Stimulated activated CD8-positive, alpha-beta memory T cell treated with anti-CD3 and anti-CD28 coated beads, Interleukin-2, amount 100 ng/mL, for 1 hour (primary cell): ENCODE measurements around the gene RAI14.

ENCODE experiments used
- DNase-seq, 2 donors: peaks; one replicate each; pipeline ENCODE4 v3.0.0-alpha.2; 2020; ENCODE audit warnings: low read depth in 2 of 2

The RAI14 gene

GRCh38 chr5:34656001-34656699, at the start of gene RAI14:
RAI14 (plus strand) TSS chr5:34656328; CDS start chr5:34686920, 30,592 bp downstream.
- no peak for DNase-seq

GRCh38 chr5:34608368-34608767, 47.8 kb upstream of the RAI14 start:
- no peak for DNase-seq

GRCh38 chr5:34608859-34609648, 47.1 kb upstream of the RAI14 start:
- DNase-seq = no peak

GRCh38 chr5:34609951-34610441, 46.1 kb upstream of the RAI14 start:
- no peak for DNase-seq

- no peak for DNase-seq
Measured at GRCh38 chr5:34610546-34610945, 45.6 kb upstream of the RAI14 start.

- DNase-seq = no peak
Measured at GRCh38 chr5:34611464-34612415, 44.4 kb upstream of the RAI14 start.

GRCh38 chr5:34616651-34617050, 39.5 kb upstream of the RAI14 start:
- no peak for DNase-seq

GRCh38 chr5:34618371-34619065, 37.6 kb upstream of the RAI14 start:
- no peak for DNase-seq

- DNase-seq = no peak
Measured at GRCh38 chr5:34620185-34620584, 35.9 kb upstream of the RAI14 start.

GRCh38 chr5:34621277-34622097, 34.6 kb upstream of the RAI14 start:
- no peak for DNase-seq

GRCh38 chr5:34622098-34622400, 34.1 kb upstream of the RAI14 start:
- DNase-seq = no peak

- no peak for DNase-seq
Measured at GRCh38 chr5:34624691-34625090, 31.4 kb upstream of the RAI14 start.

GRCh38 chr5:34625246-34625645, 30.9 kb upstream of the RAI14 start:
- DNase-seq = no peak

- no peak for DNase-seq
Measured at GRCh38 chr5:34626036-34626435, 30.1 kb upstream of the RAI14 start.

- DNase-seq = no peak
Measured at GRCh38 chr5:34626751-34627150, 29.4 kb upstream of the RAI14 start.

- no peak for DNase-seq
Measured at GRCh38 chr5:34627794-34628193, 28.3 kb upstream of the RAI14 start.

GRCh38 chr5:34628373-34628772, 27.8 kb upstream of the RAI14 start:
- DNase-seq = no peak

- no peak for DNase-seq
Measured at GRCh38 chr5:34630596-34630995, 25.5 kb upstream of the RAI14 start.

- DNase-seq = no peak
Measured at GRCh38 chr5:34632807-34633422, 23.2 kb upstream of the RAI14 start.
